SK-N-SH (cell line): ENCODE measurements around the gene BEST2. TPM values are rescaled to one million over a fixed set of nuclear protein-coding genes. Genes with fewer than 3 reads are reported as not detected.

ENCODE experiments used
- CTCF ChIA-PET: fragments of 300-600, 350-600 bp; formaldehyde crosslinking; extraction: SDS; loops from one replicate; lab custom pipeline; 2021; lab: Yijun Ruan, JAX
- POLR2A ChIA-PET: fragments of 350-600 bp; sonication (Branson Sonifier 250); formaldehyde crosslinking; extraction: SDS; loops from one replicate; lab custom pipeline; 2020; ENCODE audit warnings: antibody characterized with exemption, inconsistent platforms; lab: Yijun Ruan, JAX
- DNase-seq: peaks from one replicate; pipeline ENCODE4 v3.0.0; 2012
- H2AFZ ChIP-seq: fragments of 200-600 bp; sonication (generic); 2 replicates; pipeline ENCODE4 v1.8.1; 2016; ENCODE audit warnings: antibody characterized with exemption, mild to moderate bottlenecking, low read depth
- H3F3A ChIP-seq: fragments of 200-600 bp; sonication (generic); replicated peaks from 2 replicates; pipeline ENCODE3; 2016; ENCODE audit warnings: antibody characterized with exemption, mild to moderate bottlenecking; ENCODE audit not compliant: insufficient read depth
- H3K27ac ChIP-seq, 2 experiments: fragments of 200-500 bp in 1 of 2; fragments of 200-600 bp in 1 of 2; sonication (Bioruptor generic) in 1 of 2; sonication (generic), shearing (Covaris generic) in 1 of 2; 2 replicates each; pipeline versions ENCODE4 v1.5.1 to v1.6.1; 2014 to 2016; ENCODE audit warnings: low read depth in 2 of 2, inconsistent platforms in 1 of 2, low read length in 1 of 2, mild to moderate bottlenecking in 1 of 2, mixed read lengths in 1 of 2
- H3K27me3 ChIP-seq: fragments of 200-600 bp; sonication (generic), shearing (Covaris generic); 2 replicates; pipeline ENCODE4 v1.6.1; 2016; ENCODE audit warnings: mixed run types; ENCODE audit not compliant: insufficient read depth
- H3K36me3 ChIP-seq, 2 experiments: fragments of 200-500 bp in 1 of 2; fragments of 200-600 bp in 1 of 2; sonication (Bioruptor generic) in 1 of 2; sonication (generic) in 1 of 2; replicated peaks in 1 of 2; 2 replicates each; pipeline versions ENCODE3 to v1.5.1; 2014 to 2016; ENCODE audit warnings: low read length in 1 of 2, mild to moderate bottlenecking in 1 of 2; ENCODE audit not compliant: insufficient read depth in 2 of 2, control insufficient read depth in 1 of 2
- H3K4me1 ChIP-seq, 2 experiments: fragments of 200-500 bp in 1 of 2; fragments of 200-600 bp in 1 of 2; sonication (Bioruptor generic) in 1 of 2; sonication (generic), shearing (Covaris generic) in 1 of 2; 2 replicates each; pipeline versions ENCODE4 v1.5.1 to v1.6.1; 2014 to 2016; ENCODE audit warnings: low read depth in 1 of 2, low read length in 1 of 2, mixed run types in 1 of 2; ENCODE audit not compliant: insufficient read depth in 2 of 2, control insufficient read depth in 1 of 2
- H3K4me2 ChIP-seq: fragments of 200-600 bp; sonication (generic), shearing (Covaris generic); 2 replicates; pipeline ENCODE4 v1.6.1; 2017; ENCODE audit warnings: mixed run types
- H3K4me3 ChIP-seq, 2 experiments: fragments of 200-500 bp in 1 of 2; fragments of 200-600 bp in 1 of 2; sonication (Bioruptor generic) in 1 of 2; sonication (generic), shearing (Covaris generic) in 1 of 2; 2 replicates each; pipeline versions ENCODE4 v1.5.1 to v1.8.1; 2014 to 2016; ENCODE audit warnings: low read depth in 2 of 2, inconsistent platforms in 1 of 2, low read length in 1 of 2, mild to moderate bottlenecking in 1 of 2, mixed read lengths in 1 of 2, moderate library complexity in 1 of 2
- H3K79me2 ChIP-seq: fragments of 200-600 bp; sonication (generic); 2 replicates; pipeline ENCODE4 v1.8.1; 2017; ENCODE audit warnings: mild to moderate bottlenecking; ENCODE audit not compliant: insufficient read depth
- H3K9ac ChIP-seq: fragments of 200-600 bp; sonication (generic); 2 replicates; pipeline ENCODE4 v1.6.1; 2017; ENCODE audit warnings: mixed run types
- H3K9me2 ChIP-seq: fragments of 200-600 bp; sonication (generic); 2 replicates; pipeline ENCODE4 v1.6.1; 2017; ENCODE audit warnings: mixed run types
- H3K9me3 ChIP-seq: fragments of 200-600 bp; sonication (generic); 2 replicates; pipeline ENCODE4 v1.6.1; 2017; ENCODE audit warnings: mixed run types, mild to moderate bottlenecking, moderate library complexity
- H4K20me1 ChIP-seq: fragments of 200-600 bp; sonication (generic); 2 replicates; pipeline ENCODE4 v1.6.1; 2017; ENCODE audit warnings: mild to moderate bottlenecking, mixed run types; ENCODE audit not compliant: insufficient read depth
- CHD2 ChIP-seq: fragments of 150-350 bp; IDR thresholded peaks from 2 replicates; pipeline ENCODE4 v1.6.1; 2018; ENCODE audit warnings: low read length; ENCODE audit not compliant: partially characterized antibody
- CTCF ChIP-seq: fragments of 200-600 bp; sonication (generic); IDR thresholded peaks from 2 replicates; pipeline ENCODE4 v1.6.1; 2017; ENCODE audit warnings: antibody characterized with exemption, mild to moderate bottlenecking, moderate library complexity
- EP300 ChIP-seq, 2 experiments: IDR thresholded peaks; 2 replicates each; pipeline versions ENCODE4 v1.4.0 to v1.6.1; 2012; ENCODE audit warnings: borderline replicate concordance in 1 of 2, low read depth in 1 of 2, low read length in 1 of 2
- EZH2phosphoT487 ChIP-seq: fragments of 200-600 bp; sonication (generic); IDR thresholded peaks from 2 replicates; pipeline ENCODE4 v1.6.1; 2017; ENCODE audit warnings: low read depth, mixed run types, mild to moderate bottlenecking, antibody characterized with exemption, moderate library complexity, borderline replicate concordance
- FOSL2 ChIP-seq: IDR thresholded peaks from 2 replicates; pipeline ENCODE4 v1.4.0; 2012; ENCODE audit warnings: low read depth, mild to moderate bottlenecking, moderate library complexity, borderline replicate concordance
- FOXJ3 ChIP-seq: sonication (generic); formaldehyde crosslinking; IDR thresholded peaks from 2 replicates; pipeline ENCODE4 v1.5.1; 2020; ENCODE audit warnings: mild to moderate bottlenecking, missing genetic modification reagents
- GABPA ChIP-seq: IDR thresholded peaks from 2 replicates; pipeline ENCODE4 v1.4.0; 2012; ENCODE audit warnings: low read depth, mild to moderate bottlenecking
- JUND ChIP-seq: IDR thresholded peaks from 2 replicates; pipeline ENCODE4 v1.4.0; 2012
- MEF2A ChIP-seq: IDR thresholded peaks from 2 replicates; pipeline ENCODE4 v1.4.0; 2012; ENCODE audit warnings: low read depth, borderline replicate concordance
- NFIC ChIP-seq: IDR thresholded peaks from 2 replicates; pipeline ENCODE4 v1.4.0; 2012; ENCODE audit warnings: borderline replicate concordance
- NRF1 ChIP-seq: IDR thresholded peaks from 2 replicates; pipeline ENCODE4 v1.6.1; 2012; ENCODE audit warnings: low read depth, mild to moderate bottlenecking, low read length
- POLR2AphosphoS5 ChIP-seq: IDR thresholded peaks from 2 replicates; pipeline ENCODE4 v1.6.1; 2012; ENCODE audit warnings: low read depth, low read length
- RCOR1 ChIP-seq: fragments of 150-350 bp; IDR thresholded peaks from 2 replicates; pipeline ENCODE4 v1.6.1; 2017; ENCODE audit warnings: antibody characterized with exemption, low read length
- RXRA ChIP-seq: IDR thresholded peaks from 2 replicates; pipeline ENCODE4 v1.4.0; 2012; ENCODE audit warnings: low read depth, mild to moderate bottlenecking, borderline replicate concordance
- TAF1 ChIP-seq: IDR thresholded peaks from 2 replicates; pipeline ENCODE4 v1.6.1; 2012; ENCODE audit warnings: low read depth, mild to moderate bottlenecking, low read length, moderate library complexity, borderline replicate concordance
- TCF12 ChIP-seq: IDR thresholded peaks from 2 replicates; pipeline ENCODE4 v1.4.0; 2012
- YY1 ChIP-seq: IDR thresholded peaks from 2 replicates; pipeline ENCODE4 v1.4.0; 2012; ENCODE audit warnings: low read depth, mild to moderate bottlenecking
- WGBS: methylation state at CpG from one replicate; pipeline ENCODE4 v1.1.6; 2017; ENCODE audit warnings: low lambda C conversion rate; 5-methylcytosine and 5-hydroxymethylcytosine counted together
- polyA plus RNA-seq, 3 experiments: library from polyadenylated mRNA; depleted of rRNA; stranded (reverse); fragments of >200 nt; gene quantifications; 2 replicates each; pipeline ENCODE4 v1.2.3, GENCODE V29; 2012
- TF ChIP-seq, protein P1 (sequence below): IDR thresholded peaks from 2 replicates; pipeline ENCODE4 v1.4.0; 2012; ENCODE audit warnings: low read depth, borderline replicate concordance
- TF ChIP-seq, protein P2 (sequence below): IDR thresholded peaks from 2 replicates; pipeline ENCODE4 v1.6.1; 2012; ENCODE audit warnings: mild to moderate bottlenecking, low read depth, low read length, moderate library complexity
- TF ChIP-seq, protein P3 (sequence below): fragments of 150-350 bp; IDR thresholded peaks from 2 replicates; pipeline ENCODE4 v1.6.1; 2016; ENCODE audit warnings: mild to moderate bottlenecking, low read depth, low read length

Gene BEST2
- polyA plus RNA-seq, 1 of the 3 experiments (the other 2 are of a cell fraction) = not detected

DNA sequence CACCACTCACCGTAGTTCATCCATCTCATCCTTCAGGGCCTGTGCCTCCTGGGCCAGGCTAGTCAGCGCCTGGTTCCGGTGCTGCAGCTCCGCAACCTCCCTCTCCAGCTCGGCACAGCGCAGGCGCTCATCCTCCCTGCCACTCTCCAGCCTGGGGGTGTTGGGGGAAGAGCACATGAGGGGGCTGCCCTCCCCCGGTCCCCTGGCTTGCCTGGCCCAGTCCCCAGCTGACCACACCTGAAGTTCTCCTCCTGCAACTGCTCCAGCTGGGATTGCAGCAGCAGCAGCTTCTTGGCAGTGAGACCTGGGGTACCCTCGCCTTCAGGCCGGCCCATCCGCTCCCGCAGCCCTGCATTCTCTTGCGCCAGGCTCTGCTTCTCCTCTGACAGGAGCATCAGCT, 19.3 kb downstream of the BEST2 start:
- no peaks in the 10 kb centered on the region for H3K79me2 ChIP-seq
- ChIA-PET CTCF (interaction anchor here (0.8 to 17.5 kb wide), 3 partner anchors 12 to 77 kb away, joined by 4 to 321 read pairs (median 75); partner anchors contain the start of genes JUNB, PRDX2 and THSD8), POLR2A (no interaction called here)
- no peak overlapping the region; a peak in 1 of 4 replicates for H3K27ac ChIP-seq
- no peak overlapping the region for H3K4me3 ChIP-seq
- DNase-seq = no peak
- peaks cover 6 to 28% of the 10 kb centered on the region in 2 experiments; a peak in 1 of 4 replicates for H3K4me1 ChIP-seq
- no peaks in the 10 kb centered on the region for H3K9me3 ChIP-seq
- TF ChIP-seq JUND (no peak), YY1 (no peak), RXRA (no peak), FOXJ3 (no peak), EZH2phosphoT487 (no peak), EP300 (IDR thresholded peaks at IDR 0.05; ENCODE audit: borderline replicate concordance in 1 of 2, low read depth in 1 of 2, low read length in 1 of 2) (no peak), NFIC (no peak), TCF12 (no peak), FOSL2 (no peak)
- TF ChIP-seq, protein P1, sequence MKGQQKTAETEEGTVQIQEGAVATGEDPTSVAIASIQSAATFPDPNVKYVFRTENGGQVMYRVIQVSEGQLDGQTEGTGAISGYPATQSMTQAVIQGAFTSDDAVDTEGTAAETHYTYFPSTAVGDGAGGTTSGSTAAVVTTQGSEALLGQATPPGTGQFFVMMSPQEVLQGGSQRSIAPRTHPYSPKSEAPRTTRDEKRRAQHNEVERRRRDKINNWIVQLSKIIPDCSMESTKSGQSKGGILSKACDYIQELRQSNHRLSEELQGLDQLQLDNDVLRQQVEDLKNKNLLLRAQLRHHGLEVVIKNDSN = no peak
- TF ChIP-seq, protein P2, sequence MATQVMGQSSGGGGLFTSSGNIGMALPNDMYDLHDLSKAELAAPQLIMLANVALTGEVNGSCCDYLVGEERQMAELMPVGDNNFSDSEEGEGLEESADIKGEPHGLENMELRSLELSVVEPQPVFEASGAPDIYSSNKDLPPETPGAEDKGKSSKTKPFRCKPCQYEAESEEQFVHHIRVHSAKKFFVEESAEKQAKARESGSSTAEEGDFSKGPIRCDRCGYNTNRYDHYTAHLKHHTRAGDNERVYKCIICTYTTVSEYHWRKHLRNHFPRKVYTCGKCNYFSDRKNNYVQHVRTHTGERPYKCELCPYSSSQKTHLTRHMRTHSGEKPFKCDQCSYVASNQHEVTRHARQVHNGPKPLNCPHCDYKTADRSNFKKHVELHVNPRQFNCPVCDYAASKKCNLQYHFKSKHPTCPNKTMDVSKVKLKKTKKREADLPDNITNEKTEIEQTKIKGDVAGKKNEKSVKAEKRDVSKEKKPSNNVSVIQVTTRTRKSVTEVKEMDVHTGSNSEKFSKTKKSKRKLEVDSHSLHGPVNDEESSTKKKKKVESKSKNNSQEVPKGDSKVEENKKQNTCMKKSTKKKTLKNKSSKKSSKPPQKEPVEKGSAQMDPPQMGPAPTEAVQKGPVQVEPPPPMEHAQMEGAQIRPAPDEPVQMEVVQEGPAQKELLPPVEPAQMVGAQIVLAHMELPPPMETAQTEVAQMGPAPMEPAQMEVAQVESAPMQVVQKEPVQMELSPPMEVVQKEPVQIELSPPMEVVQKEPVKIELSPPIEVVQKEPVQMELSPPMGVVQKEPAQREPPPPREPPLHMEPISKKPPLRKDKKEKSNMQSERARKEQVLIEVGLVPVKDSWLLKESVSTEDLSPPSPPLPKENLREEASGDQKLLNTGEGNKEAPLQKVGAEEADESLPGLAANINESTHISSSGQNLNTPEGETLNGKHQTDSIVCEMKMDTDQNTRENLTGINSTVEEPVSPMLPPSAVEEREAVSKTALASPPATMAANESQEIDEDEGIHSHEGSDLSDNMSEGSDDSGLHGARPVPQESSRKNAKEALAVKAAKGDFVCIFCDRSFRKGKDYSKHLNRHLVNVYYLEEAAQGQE = no peak
- peaks cover 12% of the 10 kb centered on the region for H3F3A ChIP-seq
- no peak overlapping the region for H3K9ac ChIP-seq
- no peaks in the 10 kb centered on the region for H3K9me2 ChIP-seq
- H2AFZ ChIP-seq = no peak overlapping the region
- no peaks in the 10 kb centered on the region for H4K20me1 ChIP-seq
- H3K36me3 ChIP-seq = no peaks in the 10 kb centered on the region
- no peaks in the 10 kb centered on the region for H3K27me3 ChIP-seq
- H3K4me2 ChIP-seq = no peak overlapping the region
- 93% methylated on average over 11 of the region's 13 CpGs for WGBS

GRCh38 chr19:12772323-12772722, 20.7 kb downstream of the BEST2 start:
- Histone ChIP-seq H3K36me3 (no peaks in the 10 kb centered on the region), H3K27ac (peak overlapping the region in 1 of 2 experiments; percentile 51; a peak in 1 of 4 replicates), H2AFZ (no peak overlapping the region), H3K9me2 (no peaks in the 10 kb centered on the region), H3K4me2 (no peak overlapping the region), H4K20me1 (no peaks in the 10 kb centered on the region), H3F3A (peaks cover 14% of the 10 kb centered on the region), H3K4me3 (no peak overlapping the region), H3K9me3 (no peaks in the 10 kb centered on the region), H3K4me1 (peaks cover 6 to 30% of the 10 kb centered on the region in 2 experiments; a peak in 1 of 4 replicates), H3K79me2 (no peaks in the 10 kb centered on the region), H3K27me3 (no peaks in the 10 kb centered on the region), H3K9ac (no peak overlapping the region)
- 60% methylated on average over 4 of the region's 4 CpGs for WGBS
- no peak for DNase-seq
- no peak for TF ChIP-seq TAF1
- TF ChIP-seq RXRA = no peak
- TF ChIP-seq EZH2phosphoT487 = no peak
- no peak for TF ChIP-seq JUND
- TF ChIP-seq NRF1 = no peak
- no peak for TF ChIP-seq CHD2
- no peak for TF ChIP-seq GABPA
- TF ChIP-seq POLR2AphosphoS5 = no peak
- TF ChIP-seq TCF12 = no peak
- no peak for TF ChIP-seq CTCF
- no peak for TF ChIP-seq MEF2A
- TF ChIP-seq, protein P3, sequence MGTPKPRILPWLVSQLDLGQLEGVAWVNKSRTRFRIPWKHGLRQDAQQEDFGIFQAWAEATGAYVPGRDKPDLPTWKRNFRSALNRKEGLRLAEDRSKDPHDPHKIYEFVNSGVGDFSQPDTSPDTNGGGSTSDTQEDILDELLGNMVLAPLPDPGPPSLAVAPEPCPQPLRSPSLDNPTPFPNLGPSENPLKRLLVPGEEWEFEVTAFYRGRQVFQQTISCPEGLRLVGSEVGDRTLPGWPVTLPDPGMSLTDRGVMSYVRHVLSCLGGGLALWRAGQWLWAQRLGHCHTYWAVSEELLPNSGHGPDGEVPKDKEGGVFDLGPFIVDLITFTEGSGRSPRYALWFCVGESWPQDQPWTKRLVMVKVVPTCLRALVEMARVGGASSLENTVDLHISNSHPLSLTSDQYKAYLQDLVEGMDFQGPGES = no peak
- TF ChIP-seq EP300 (IDR thresholded peaks at IDR 0.05; ENCODE audit: borderline replicate concordance in 1 of 2, low read depth in 1 of 2, low read length in 1 of 2) = no peak
- no peak for TF ChIP-seq RCOR1
- ChIA-PET CTCF (interaction anchor here (1.0 to 12.1 kb wide), 6 partner anchors 9 to 39 kb away, joined by 4 to 447 read pairs (median 12); partner anchors contain the start of genes JUNB, PRDX2, THSD8 and TRIR), POLR2A (interaction anchor here (1.0 to 2.1 kb wide), 3 partner anchors 20 to 22 kb away, joined by 3 to 10 read pairs (median 5); partner anchors contain the start of gene JUNB)
